Type B pancreatic cell (in vitro differentiated cells): Measurements from ENCODE around the gene COL4A2. TPM values are rescaled to one million over a fixed set of nuclear protein-coding genes. Genes with fewer than 3 reads are reported as not detected.

Experiments used
- DNase-seq: peaks from one replicate; pipeline ENCODE4 v3.0.0; 2021; ENCODE audit warnings: mixed read lengths; ENCODE audit not compliant: unreplicated experiment; ENCODE audit errors: extremely low spot score
- H3K27ac Mint-ChIP-seq: 2 replicates; pipeline ENCODE4 v1.8.0; 2021; ENCODE audit warnings: mild to moderate bottlenecking, mixed read lengths
- H3K27me3 Mint-ChIP-seq: 2 replicates; pipeline ENCODE4 v1.8.0; 2021; ENCODE audit warnings: mixed read lengths
- H3K36me3 Mint-ChIP-seq: 2 replicates; pipeline ENCODE4 v1.8.0; 2021; ENCODE audit warnings: mixed read lengths
- H3K4me1 Mint-ChIP-seq: one replicate; pipeline ENCODE4 v1.8.0; 2021; ENCODE audit warnings: mixed read lengths; ENCODE audit not compliant: unreplicated experiment
- H3K4me3 Mint-ChIP-seq: 2 replicates; pipeline ENCODE4 v1.8.0; 2021; ENCODE audit warnings: mild to moderate bottlenecking, mixed read lengths
- H3K9me3 Mint-ChIP-seq: 2 replicates; pipeline ENCODE4 v1.8.0; 2021; ENCODE audit warnings: mixed read lengths
- total RNA-seq: library from RNA; stranded (reverse); gene quantifications from 2 replicates; pipeline ENCODE4 v1.2.1, GENCODE V29; 2021; ENCODE audit warnings: low replicate concordance
- TF ChIP-seq, protein P1 (sequence below): fragments of 200-600 bp; sonication (generic); conservative IDR thresholded peaks from 2 replicates; pipeline ENCODE4 v1.5.0; 2021; ENCODE audit warnings: antibody characterized with exemption, mild to moderate bottlenecking

COL4A2 gene
- total RNA-seq, 1 donor from 2014 or later = 145 TPM

DNA sequence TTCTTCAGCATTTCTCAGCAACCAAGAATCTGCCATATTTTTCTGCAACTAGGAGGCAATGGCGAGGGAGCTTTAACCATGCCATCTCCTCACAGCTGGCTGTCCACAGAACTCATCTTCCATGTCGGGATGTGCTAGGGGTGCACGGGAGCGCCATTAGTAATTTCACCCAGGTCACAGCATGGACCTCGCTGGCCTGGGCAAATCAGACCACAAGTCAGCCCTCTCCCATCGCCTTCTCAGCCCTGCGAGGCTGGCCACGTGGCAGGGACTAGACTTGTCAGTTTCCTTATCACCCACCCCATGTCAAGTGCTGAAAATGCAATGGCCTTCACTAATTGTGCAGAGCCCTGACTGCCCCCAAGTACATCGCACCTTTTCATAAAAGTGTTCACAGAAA lies 15.8 kb upstream of the COL4A2 start:
- Mint-ChIP-seq H3K27me3 (no peaks in the 10 kb centered on the region), H3K4me1 (no peaks in the 10 kb centered on the region), H3K4me3 (no peak overlapping the region), H3K36me3 (peaks cover 3% of the 10 kb centered on the region), H3K9me3 (peaks cover 8% of the 10 kb centered on the region), H3K27ac (no peak overlapping the region)
- TF ChIP-seq, protein P1, sequence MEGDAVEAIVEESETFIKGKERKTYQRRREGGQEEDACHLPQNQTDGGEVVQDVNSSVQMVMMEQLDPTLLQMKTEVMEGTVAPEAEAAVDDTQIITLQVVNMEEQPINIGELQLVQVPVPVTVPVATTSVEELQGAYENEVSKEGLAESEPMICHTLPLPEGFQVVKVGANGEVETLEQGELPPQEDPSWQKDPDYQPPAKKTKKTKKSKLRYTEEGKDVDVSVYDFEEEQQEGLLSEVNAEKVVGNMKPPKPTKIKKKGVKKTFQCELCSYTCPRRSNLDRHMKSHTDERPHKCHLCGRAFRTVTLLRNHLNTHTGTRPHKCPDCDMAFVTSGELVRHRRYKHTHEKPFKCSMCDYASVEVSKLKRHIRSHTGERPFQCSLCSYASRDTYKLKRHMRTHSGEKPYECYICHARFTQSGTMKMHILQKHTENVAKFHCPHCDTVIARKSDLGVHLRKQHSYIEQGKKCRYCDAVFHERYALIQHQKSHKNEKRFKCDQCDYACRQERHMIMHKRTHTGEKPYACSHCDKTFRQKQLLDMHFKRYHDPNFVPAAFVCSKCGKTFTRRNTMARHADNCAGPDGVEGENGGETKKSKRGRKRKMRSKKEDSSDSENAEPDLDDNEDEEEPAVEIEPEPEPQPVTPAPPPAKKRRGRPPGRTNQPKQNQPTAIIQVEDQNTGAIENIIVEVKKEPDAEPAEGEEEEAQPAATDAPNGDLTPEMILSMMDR = no peak
- no peak for DNase-seq

DNA sequence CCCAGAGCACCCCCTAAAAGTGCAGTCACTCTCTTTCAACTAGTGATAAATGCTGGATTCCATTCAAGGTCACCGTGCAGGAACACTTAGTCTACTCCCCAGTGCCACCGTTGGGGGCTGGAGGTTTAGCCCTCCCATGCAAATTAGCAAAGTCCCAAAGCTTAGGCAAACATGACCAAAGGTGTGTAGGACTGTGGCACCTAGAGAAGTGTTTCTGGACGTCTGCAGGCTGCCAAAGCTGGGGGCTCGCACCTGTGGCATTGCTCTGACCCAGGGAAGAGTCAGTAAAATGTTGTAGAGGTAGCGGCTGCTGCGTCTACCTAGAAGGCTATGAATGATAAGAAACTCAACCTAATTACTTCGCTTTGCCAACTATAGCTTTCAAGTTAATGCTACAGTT lies 14.0 kb upstream of the COL4A2 start:
- Mint-ChIP-seq H3K9me3 (peaks cover 8% of the 10 kb centered on the region), H3K36me3 (no peaks in the 10 kb centered on the region), H3K27me3 (no peaks in the 10 kb centered on the region), H3K4me1 (no peaks in the 10 kb centered on the region), H3K27ac (no peak overlapping the region), H3K4me3 (no peak overlapping the region)
- DNase-seq = no peak
- TF ChIP-seq, protein P1 = no peak

DNA sequence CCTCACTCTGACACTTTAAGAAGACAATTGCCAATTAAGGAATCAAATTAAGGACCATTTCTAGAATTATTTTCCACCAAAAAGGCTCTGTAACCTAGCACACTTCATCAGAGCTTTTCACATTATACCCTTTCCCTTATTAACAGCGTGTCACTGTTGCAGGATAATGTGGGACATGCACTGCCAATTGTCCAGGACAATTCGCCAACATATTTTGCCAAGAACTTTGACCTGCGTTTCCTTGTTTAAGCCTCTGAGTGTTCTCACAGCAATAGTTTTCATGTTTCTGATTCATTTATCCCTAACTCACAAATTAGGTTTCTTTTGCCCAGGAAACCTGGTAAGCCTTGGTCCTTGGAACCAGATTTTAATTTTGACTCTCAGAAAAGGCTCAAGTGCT lies 13.4 kb upstream of the COL4A2 start:
- H3K4me3 Mint-ChIP-seq = no peak overlapping the region
- H3K27ac Mint-ChIP-seq = no peak overlapping the region
- no peak for DNase-seq
- no peaks in the 10 kb centered on the region for H3K27me3 Mint-ChIP-seq
- no peaks in the 10 kb centered on the region for H3K36me3 Mint-ChIP-seq
- peaks cover 8% of the 10 kb centered on the region for H3K9me3 Mint-ChIP-seq
- no peaks in the 10 kb centered on the region for H3K4me1 Mint-ChIP-seq
- TF ChIP-seq, protein P1 = no peak

DNA sequence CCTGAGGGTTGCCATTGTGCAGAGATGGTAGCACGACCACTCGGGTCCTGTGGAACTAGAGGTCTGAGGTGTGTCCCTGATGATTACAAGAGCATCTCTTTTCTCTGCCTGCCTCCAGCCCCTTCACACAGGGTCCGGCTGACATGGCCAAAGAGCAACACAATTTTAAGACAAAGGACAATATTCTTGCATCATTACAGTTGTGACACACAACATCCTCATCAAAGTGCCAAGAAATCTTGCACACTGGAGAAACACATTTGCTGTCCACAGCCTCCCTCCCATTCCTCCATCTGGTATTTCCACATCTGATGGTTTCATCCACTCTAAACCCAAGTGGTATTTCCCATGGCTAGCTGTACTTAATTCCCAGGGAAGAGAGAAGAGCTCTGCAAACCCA lies 12.9 kb upstream of the COL4A2 start:
- Mint-ChIP-seq H3K27ac (no peak overlapping the region), H3K4me1 (no peaks in the 10 kb centered on the region), H3K9me3 (peaks cover 8% of the 10 kb centered on the region), H3K4me3 (no peak overlapping the region), H3K36me3 (no peaks in the 10 kb centered on the region), H3K27me3 (no peaks in the 10 kb centered on the region)
- TF ChIP-seq, protein P1 = no peak
- no peak for DNase-seq

DNA sequence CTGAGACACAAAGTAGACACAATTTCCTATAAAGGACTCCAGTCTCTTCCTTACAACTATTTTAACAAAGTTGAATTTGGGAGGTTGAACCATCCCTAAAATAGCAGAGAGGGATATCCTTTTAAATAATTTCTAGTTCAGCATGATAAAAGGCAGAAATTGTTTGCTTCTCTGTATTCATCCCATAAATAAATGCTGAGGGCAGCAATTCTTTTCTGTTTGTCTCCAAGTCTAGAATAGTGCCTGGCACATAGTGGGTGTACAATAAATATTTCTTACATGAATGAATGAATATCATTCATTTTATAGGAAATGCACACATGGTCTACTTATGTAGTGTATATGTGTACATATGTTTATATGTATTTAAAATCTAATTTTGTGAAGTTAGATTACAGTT lies 12.5 kb upstream of the COL4A2 start:
- no peak overlapping the region for H3K27ac Mint-ChIP-seq
- H3K27me3 Mint-ChIP-seq = no peaks in the 10 kb centered on the region
- no peak for DNase-seq
- H3K4me3 Mint-ChIP-seq = no peak overlapping the region
- TF ChIP-seq, protein P1 = no peak
- H3K4me1 Mint-ChIP-seq = no peaks in the 10 kb centered on the region
- peaks cover 8% of the 10 kb centered on the region for H3K9me3 Mint-ChIP-seq
- no peaks in the 10 kb centered on the region for H3K36me3 Mint-ChIP-seq

DNA sequence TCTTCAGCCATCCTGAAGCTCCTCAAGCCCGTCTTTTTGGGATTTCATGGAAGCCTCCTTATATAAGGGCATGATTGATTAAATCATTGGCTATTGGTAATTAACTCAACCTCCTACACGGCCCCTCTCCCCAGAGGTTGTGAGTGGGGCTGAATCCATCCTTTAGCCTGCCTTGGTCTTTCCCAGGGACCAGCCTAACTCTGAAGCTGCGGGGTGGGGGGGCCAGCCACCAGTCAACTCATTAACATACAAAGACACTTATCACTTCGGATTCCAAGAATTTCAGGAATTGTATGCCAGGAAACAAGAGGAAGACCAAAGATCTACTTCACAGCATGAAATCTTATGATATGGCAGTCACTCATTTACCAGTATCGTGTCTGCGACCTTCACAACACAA lies 10.1 kb upstream of the COL4A2 start:
- Mint-ChIP-seq H3K4me1 (peaks cover 10% of the 10 kb centered on the region), H3K4me3 (no peak overlapping the region), H3K9me3 (peaks cover 6% of the 10 kb centered on the region), H3K27ac (no peak overlapping the region), H3K27me3 (peaks cover 7% of the 10 kb centered on the region), H3K36me3 (no peaks in the 10 kb centered on the region)
- no peak for DNase-seq
- TF ChIP-seq, protein P1 = no peak
